Activated CD4-positive, alpha-beta T cell treated with anti-CD3 and anti-CD28 coated beads for 36 hours (primary cell): ENCODE results near the gene YWHAH. TPM values are rescaled to one million over a fixed set of nuclear protein-coding genes. Genes with fewer than 3 reads are reported as not detected.

ENCODE experiments used
- ATAC-seq: fragments of 200-7000 bp; cut with Tn5 transposase; one replicate; pipeline ENCODE4 v1.10.0; 2021; ENCODE audit warnings: mild to moderate bottlenecking, moderate library complexity
- CTCF ChIA-PET: fragments of 350-600 bp; sonication (Branson Sonifier 250); formaldehyde crosslinking; loops from one replicate; lab custom pipeline; 2021; ENCODE audit warnings: antibody characterized with exemption; lab: Charles Lee
- POLR2A ChIA-PET: fragments of 350-600 bp; sonication (Branson Sonifier 250); formaldehyde crosslinking; loops from one replicate; lab custom pipeline; 2021; ENCODE audit warnings: antibody characterized with exemption, inconsistent platforms; lab: Charles Lee
- DNase-seq: peaks from one replicate; pipeline ENCODE4 v3.0.0-alpha.2; 2020
- H3K27ac Mint-ChIP-seq: one replicate; pipeline ENCODE4 v1.8.0; 2021; ENCODE audit warnings: mixed read lengths
- H3K27me3 Mint-ChIP-seq: one replicate; pipeline ENCODE4 v1.8.0; 2021; ENCODE audit warnings: mixed read lengths
- H3K36me3 Mint-ChIP-seq: one replicate; pipeline ENCODE4 v1.8.0; 2021; ENCODE audit warnings: low read depth, mixed read lengths
- H3K4me1 Mint-ChIP-seq: one replicate; pipeline ENCODE4 v1.8.0; 2021; ENCODE audit warnings: mixed read lengths
- H3K4me3 Mint-ChIP-seq: one replicate; pipeline ENCODE4 v1.8.0; 2021; ENCODE audit warnings: mild to moderate bottlenecking, moderate library complexity, mixed read lengths
- H3K9me3 Mint-ChIP-seq: one replicate; pipeline ENCODE4 v1.8.0; 2021; ENCODE audit warnings: low read depth, mixed read lengths
- intact Hi-C, 2 experiments: fragments of 100-400 bp; cut with DNase I in 1 of 2; cut with micrococcal nuclease in 1 of 2; formaldehyde crosslinking; loops; one replicate each; pipeline versions ENCODE4 v1.14.2 to v1.15.1; 2022 to 2024; cut with DNase I, micrococcal nuclease
- total RNA-seq, 2 experiments: library from RNA; stranded (reverse); gene quantifications; one replicate each; pipeline ENCODE4 v1.2.3, GENCODE V29; 2021

The YWHAH gene
- total RNA-seq, 2 experiments from 2014 or later, result 83.2 to 98.5 TPM

- Mint-ChIP-seq H3K4me3 (peak overlapping the region; percentile 6), H3K36me3 (peaks cover 68% of the 10 kb centered on the region), H3K27ac (peak overlapping the region; percentile 83), H3K9me3 (no peaks in the 10 kb centered on the region), H3K4me1 (peaks cover 67% of the 10 kb centered on the region), H3K27me3 (no peaks in the 10 kb centered on the region)
- ChIA-PET CTCF (interaction anchor here (0.9 to 3.7 kb wide), 6 partner anchors 10 to 288 kb away, joined by 3 to 37 read pairs (median 4); partner anchors contain the start of gene PISD), POLR2A (interaction anchor here (0.5 to 1.2 kb wide), 5 partner anchors 24 to 523 kb away, joined by 4 to 5 read pairs (median 4); partner anchors contain the start of genes FBXO7 and PISD)
- DNase-seq (peak; percentile 59), ATAC-seq (peak; percentile 89)
- intact Hi-C loops, result loop anchor here (1.0 to 2.0 kb wide), 3 partner anchors 99 to 123 kb away; no protein-coding TSS in a partner anchor
Observed at GRCh38 chr22:31951194-31952093, 7.1 kb downstream of the YWHAH start.

GRCh38 chr22:31952094-31952401 is 7.7 kb downstream of the YWHAH start:
- DNase-seq (no peak), ATAC-seq (no peak)
- H3K4me1 Mint-ChIP-seq, result peaks cover 69% of the 10 kb centered on the region
- ChIA-PET CTCF (no interaction called here), POLR2A (no interaction called here)
- peaks cover 73% of the 10 kb centered on the region for H3K36me3 Mint-ChIP-seq
- H3K9me3 Mint-ChIP-seq, result no peaks in the 10 kb centered on the region
- no peaks in the 10 kb centered on the region for H3K27me3 Mint-ChIP-seq
- peak overlapping the region; percentile 58 for H3K27ac Mint-ChIP-seq
- intact Hi-C loops, result no loop called here
- H3K4me3 Mint-ChIP-seq, result peak overlapping the region; percentile 6

GRCh38 chr22:31952472-31952871 is 8.1 kb downstream of the YWHAH start:
- no peak for ATAC-seq
- Mint-ChIP-seq H3K9me3 (no peaks in the 10 kb centered on the region), H3K4me3 (no peak overlapping the region), H3K4me1 (peaks cover 67% of the 10 kb centered on the region), H3K27me3 (no peaks in the 10 kb centered on the region), H3K36me3 (peaks cover 73% of the 10 kb centered on the region), H3K27ac (no peak overlapping the region)
- no peak for DNase-seq
- ChIA-PET POLR2A (no interaction called here), CTCF (interaction anchor here (0.9 to 1.4 kb wide), 2 partner anchors 10 to 18 kb away, joined by 3 to 11 read pairs; no protein-coding TSS in a partner anchor)
- intact Hi-C loops, result no loop called here

- CTCF ChIA-PET, result interaction anchor here (0.9 to 1.4 kb wide), 2 partner anchors 10 to 17 kb away, joined by 3 to 11 read pairs; no protein-coding TSS in a partner anchor
- no peaks in the 10 kb centered on the region for H3K27me3 Mint-ChIP-seq
- intact Hi-C loops, result no loop called here
- DNase-seq (no peak), ATAC-seq (no peak)
- H3K4me1 Mint-ChIP-seq, result peaks cover 73% of the 10 kb centered on the region
- peaks cover 70% of the 10 kb centered on the region for H3K36me3 Mint-ChIP-seq
- POLR2A ChIA-PET, result no interaction called here
- H3K9me3 Mint-ChIP-seq, result no peaks in the 10 kb centered on the region
- no peak overlapping the region for H3K27ac Mint-ChIP-seq
- H3K4me3 Mint-ChIP-seq, result no peak overlapping the region
Observed at GRCh38 chr22:31953261-31953660, 8.9 kb downstream of the YWHAH start.

GRCh38 chr22:31954535-31955523 is 10.5 kb downstream of the YWHAH start:
- ChIA-PET POLR2A (interaction anchor here (0.6 to 0.7 kb wide), 2 partner anchors 423 kb away, joined by 3 read pairs; no protein-coding TSS in a partner anchor), CTCF (interaction anchor here (0.5 to 5.6 kb wide), 7 partner anchors 8 to 443 kb away, joined by 3 to 37 read pairs (median 3); no protein-coding TSS in a partner anchor)
- Mint-ChIP-seq H3K4me1 (peaks cover 81% of the 10 kb centered on the region), H3K9me3 (no peaks in the 10 kb centered on the region), H3K27me3 (no peaks in the 10 kb centered on the region), H3K36me3 (peaks cover 62% of the 10 kb centered on the region), H3K4me3 (no peak overlapping the region), H3K27ac (peak overlapping the region; percentile 26)
- intact Hi-C loops, result no loop called here
- DNase-seq, result no peak
- ATAC-seq, result no peak

GRCh38 chr22:31956360-31956759 is 12.0 kb downstream of the YWHAH start:
- POLR2A ChIA-PET, result no interaction called here
- H3K4me1 Mint-ChIP-seq, result peaks cover 68% of the 10 kb centered on the region
- peak; percentile 47 for DNase-seq
- no peak for ATAC-seq
- H3K27me3 Mint-ChIP-seq, result no peaks in the 10 kb centered on the region
- no peak overlapping the region for H3K4me3 Mint-ChIP-seq
- peak overlapping the region; percentile 20 for H3K27ac Mint-ChIP-seq
- intact Hi-C loops, result no loop called here
- H3K9me3 Mint-ChIP-seq, result no peaks in the 10 kb centered on the region
- peaks cover 51% of the 10 kb centered on the region for H3K36me3 Mint-ChIP-seq
- CTCF ChIA-PET, result interaction anchor here (0.7 to 5.6 kb wide), 4 partner anchors 15 to 310 kb away, joined by 3 to 37 read pairs (median 4); no protein-coding TSS in a partner anchor

- H3K27ac Mint-ChIP-seq, result no peak overlapping the region
- no peak for ATAC-seq
- DNase-seq, result no peak
- peaks cover 39% of the 10 kb centered on the region for H3K36me3 Mint-ChIP-seq
- POLR2A ChIA-PET, result no interaction called here
- no peaks in the 10 kb centered on the region for H3K27me3 Mint-ChIP-seq
- peaks cover 52% of the 10 kb centered on the region for H3K4me1 Mint-ChIP-seq
- intact Hi-C loops, result no loop called here
- no peak overlapping the region for H3K4me3 Mint-ChIP-seq
- H3K9me3 Mint-ChIP-seq, result no peaks in the 10 kb centered on the region
- CTCF ChIA-PET, result interaction anchor here (1.3 to 5.6 kb wide), 3 partner anchors 12 to 293 kb away, joined by 3 to 37 read pairs (median 8); no protein-coding TSS in a partner anchor
Observed at GRCh38 chr22:31957970-31958594, 13.7 kb downstream of the YWHAH start.

GRCh38 chr22:31958625-31959239 is 14.4 kb downstream of the YWHAH start:
- ChIA-PET CTCF (interaction anchor here (0.6 to 5.6 kb wide), 4 partner anchors 12 to 293 kb away, joined by 3 to 37 read pairs (median 6); no protein-coding TSS in a partner anchor), POLR2A (no interaction called here)
- no peak for DNase-seq
- intact Hi-C loops, result no loop called here
- Mint-ChIP-seq H3K9me3 (no peaks in the 10 kb centered on the region), H3K36me3 (peaks cover 33% of the 10 kb centered on the region), H3K4me3 (no peak overlapping the region), H3K27me3 (no peaks in the 10 kb centered on the region), H3K27ac (no peak overlapping the region), H3K4me1 (peaks cover 45% of the 10 kb centered on the region)
- no peak for ATAC-seq

- intact Hi-C loops, result no loop called here
Observed at GRCh38 chr22:31960767-31961166, 16.4 kb downstream of the YWHAH start.

More at GRCh38 chr22:31960767-31961166, 16.4 kb downstream of the YWHAH start:
- ATAC-seq, result no peak
- H3K4me1 Mint-ChIP-seq, result peaks cover 27% of the 10 kb centered on the region
- peaks cover 22% of the 10 kb centered on the region for H3K36me3 Mint-ChIP-seq
- DNase-seq, result no peak
- H3K27me3 Mint-ChIP-seq, result no peaks in the 10 kb centered on the region
- ChIA-PET CTCF (interaction anchor here (0.5 to 1.7 kb wide), 4 partner anchors 9 to 295 kb away, joined by 3 to 10 read pairs (median 4); no protein-coding TSS in a partner anchor), POLR2A (no interaction called here)
- H3K9me3 Mint-ChIP-seq, result no peaks in the 10 kb centered on the region
- H3K27ac Mint-ChIP-seq, result no peak overlapping the region
- no peak overlapping the region for H3K4me3 Mint-ChIP-seq
